A549 (cell line): ENCODE results near the gene PHYKPL. TPM values are rescaled to one million over a fixed set of nuclear protein-coding genes. Genes with fewer than 3 reads are reported as not detected.

Source experiments
- ATAC-seq, 2 experiments: fragments of 200-7000 bp in 1 of 2; fragments of >200 bp in 1 of 2; cut with Nextera tagmentation in 1 of 2; cut with Tn5 transposase in 1 of 2; 3 replicates each; pipeline versions ENCODE4 v1.8.0 to v1.9.1; 2018 to 2020; ENCODE audit warnings: mild to moderate bottlenecking in 1 of 2, moderate library complexity in 1 of 2
- CTCF ChIA-PET: fragments of 300-600 bp; sonication (Branson Sonifier 250); formaldehyde crosslinking; extraction: SDS; loops from one replicate; lab custom pipeline; 2021; ENCODE audit warnings: antibody characterized with exemption, inconsistent platforms; lab: Yijun Ruan, JAX
- POLR2A ChIA-PET: fragments of 350-600 bp; formaldehyde crosslinking; extraction: SDS; loops from one replicate; lab custom pipeline; 2021; ENCODE audit warnings: antibody characterized with exemption, inconsistent platforms; lab: Yijun Ruan, JAX
- DNase-seq, 2 experiments: peaks; one replicate each; pipeline versions ENCODE4 v3.0.0 to v3.0.0-alpha.2; 2011 to 2016; ENCODE audit warnings: low read depth in 1 of 2, low spot score in 1 of 2
- FAIRE-seq: peaks from 2 replicates; lab custom pipeline; 2011; peaks lifted over from hg19 to GRCh38; lab: Jason Lieb, UNC
- H3K27ac ChIP-seq, 2 experiments: fragments of >200 bp; sonication (Bioruptor Twin); formaldehyde crosslinking; 3 replicates each; pipeline ENCODE4 v1.5.1; 2016 to 2017
- H3K4me1 ChIP-seq: fragments of >200 bp; sonication (Bioruptor Twin); formaldehyde crosslinking; 3 replicates; pipeline ENCODE4 v1.6.1; 2016
- H3K4me2 ChIP-seq: fragments of >200 bp; sonication (Bioruptor Twin); formaldehyde crosslinking; 3 replicates; pipeline ENCODE4 v1.6.1; 2016
- H3K4me3 ChIP-seq: fragments of >200 bp; sonication (Bioruptor Twin); formaldehyde crosslinking; 3 replicates; pipeline ENCODE4 v1.5.1; 2016
- H3K9me3 ChIP-seq: fragments of >200 bp; sonication (Bioruptor Twin); formaldehyde crosslinking; 3 replicates; pipeline ENCODE4 v1.6.1; 2016
- BCL3 ChIP-seq: fragments of >200 bp; sonication (Bioruptor Twin); formaldehyde crosslinking; IDR thresholded peaks from 3 replicates; pipeline ENCODE4 v1.6.1; 2016
- CBX2 ChIP-seq: fragments of 200-600 bp; sonication (generic); IDR thresholded peaks from 2 replicates; pipeline ENCODE4 v1.6.1; 2016; ENCODE audit warnings: low read depth, mild to moderate bottlenecking, borderline replicate concordance
- CEBPB ChIP-seq, 2 experiments: fragments of >200 bp in 1 of 2; sonication (Bioruptor Twin) in 1 of 2; formaldehyde crosslinking in 1 of 2; IDR thresholded peaks; 2 replicates each; pipeline ENCODE4 v1.6.1; 2012 to 2016
- CHD2 ChIP-seq: fragments of 150-350 bp; IDR thresholded peaks from 2 replicates; pipeline ENCODE4 v1.6.1; 2014; ENCODE audit warnings: low read length; ENCODE audit not compliant: partially characterized antibody
- EHMT2 ChIP-seq: fragments of 200-600 bp; sonication (generic); IDR thresholded peaks from 2 replicates; pipeline ENCODE4 v1.6.1; 2016; ENCODE audit warnings: antibody characterized with exemption, low read depth, mild to moderate bottlenecking, moderate library complexity
- ELK1 ChIP-seq: fragments of 150-350 bp; IDR thresholded peaks from 2 replicates; pipeline ENCODE4 v1.6.1; 2014; ENCODE audit warnings: low read depth, mild to moderate bottlenecking, low read length
- ESRRA ChIP-seq: fragments of 150-350 bp; IDR thresholded peaks from 2 replicates; pipeline ENCODE4 v1.6.1; 2014; ENCODE audit warnings: mild to moderate bottlenecking, low read length, borderline replicate concordance
- FOSB ChIP-seq: fragments of 250-450 bp; sonication (Bioruptor Pico); IDR thresholded peaks from 2 replicates; pipeline ENCODE4 v1.5.0; 2020; ENCODE audit warnings: mild to moderate bottlenecking, moderate library complexity
- FOXS1 ChIP-seq: fragments of 250-450 bp; sonication (Bioruptor Pico); IDR thresholded peaks from 2 replicates; pipeline ENCODE4 v1.5.0; 2020; ENCODE audit warnings: mild to moderate bottlenecking, moderate library complexity
- HDAC2 ChIP-seq: fragments of 200-600 bp; sonication (generic); IDR thresholded peaks from 2 replicates; pipeline ENCODE4 v1.6.1; 2016
- HMGXB4 ChIP-seq: fragments of 250-450 bp; sonication (Bioruptor Pico); IDR thresholded peaks from 2 replicates; pipeline ENCODE4 v1.5.0; 2021; ENCODE audit warnings: mild to moderate bottlenecking, moderate library complexity, borderline replicate concordance
- HOXB13 ChIP-seq: fragments of 250-450 bp; sonication (Bioruptor Pico); IDR thresholded peaks from 2 replicates; pipeline ENCODE4 v1.5.0; 2020; ENCODE audit warnings: low read depth, mild to moderate bottlenecking, moderate library complexity
- HOXB5 ChIP-seq: fragments of 250-450 bp; sonication (Bioruptor Pico); IDR thresholded peaks from 2 replicates; pipeline ENCODE4 v1.5.0; 2020; ENCODE audit warnings: mild to moderate bottlenecking, moderate library complexity
- JUN ChIP-seq, 2 experiments: fragments of >200 bp; sonication (Bioruptor Twin); formaldehyde crosslinking; IDR thresholded peaks; 2 replicates in 1 of 2; 3 replicates in 1 of 2; pipeline ENCODE4 v1.6.1; 2016 to 2017
- KDM5A ChIP-seq: fragments of 200-600 bp; sonication (generic); IDR thresholded peaks from 2 replicates; pipeline ENCODE4 v1.6.1; 2016; ENCODE audit warnings: antibody characterized with exemption, mild to moderate bottlenecking
- MAZ ChIP-seq: fragments of 150-350 bp; IDR thresholded peaks from 2 replicates; pipeline ENCODE4 v1.6.1; 2014; ENCODE audit warnings: antibody characterized with exemption, low read depth, low read length, borderline replicate concordance
- MYC ChIP-seq: IDR thresholded peaks from 2 replicates; pipeline ENCODE4 v1.6.1; 2012; ENCODE audit warnings: mild to moderate bottlenecking, inconsistent platforms, low read length, improper control_type of control experiment, borderline replicate concordance
- NFE2L2 ChIP-seq: fragments of 150-350 bp; conservative IDR thresholded peaks from 2 replicates; pipeline ENCODE4 v1.6.1; 2014; ENCODE audit warnings: low read length
- NR3C1 ChIP-seq: fragments of >200 bp; sonication (Bioruptor Twin); formaldehyde crosslinking; IDR thresholded peaks from 3 replicates; pipeline ENCODE4 v1.6.1; 2017
- POLR2AphosphoS2 ChIP-seq: conservative IDR thresholded peaks from 2 replicates; pipeline ENCODE4 v1.6.1; 2012; ENCODE audit warnings: low read length, improper control_type of control experiment, inconsistent platforms
- RAD21 ChIP-seq, 2 experiments: fragments of >200 bp in 1 of 2; sonication (Bioruptor Twin) in 1 of 2; formaldehyde crosslinking in 1 of 2; IDR thresholded peaks in 1 of 2; conservative IDR thresholded peaks in 1 of 2; 2 replicates in 1 of 2; 3 replicates in 1 of 2; pipeline ENCODE4 v1.6.1; 2012 to 2018; ENCODE audit warnings: inconsistent platforms in 1 of 2
- RARB ChIP-seq: fragments of 250-450 bp; sonication (Bioruptor Pico); IDR thresholded peaks from 2 replicates; pipeline ENCODE4 v1.8.0; 2021; ENCODE audit warnings: mild to moderate bottlenecking, moderate library complexity
- RCOR1 ChIP-seq: fragments of 150-350 bp; IDR thresholded peaks from 2 replicates; pipeline ENCODE4 v1.6.1; 2014; ENCODE audit warnings: antibody characterized with exemption, low read length, low read depth
- RFX5 ChIP-seq: fragments of 450-650 bp; IDR thresholded peaks from 2 replicates; pipeline ENCODE4 v1.7.1; 2014; ENCODE audit warnings: antibody characterized with exemption, mild to moderate bottlenecking, moderate library complexity
- RNF2 ChIP-seq: fragments of 200-600 bp; sonication (generic); IDR thresholded peaks from 2 replicates; pipeline ENCODE4 v1.6.1; 2016; ENCODE audit warnings: low read depth, mild to moderate bottlenecking, antibody characterized with exemption, moderate library complexity, borderline replicate concordance
- SMC3 ChIP-seq: fragments of >200 bp; sonication (Bioruptor Twin); formaldehyde crosslinking; IDR thresholded peaks from 3 replicates; pipeline ENCODE4 v1.6.1; 2018; ENCODE audit warnings: inconsistent platforms
- USF2 ChIP-seq: fragments of 450-650 bp; IDR thresholded peaks from 2 replicates; pipeline ENCODE4 v1.6.1; 2014; ENCODE audit warnings: antibody characterized with exemption
- ZNF302 ChIP-seq: fragments of 250-450 bp; sonication (Bioruptor Pico); IDR thresholded peaks from 2 replicates; pipeline ENCODE4 v1.9.0; 2021; ENCODE audit warnings: inconsistent platforms, mild to moderate bottlenecking, moderate library complexity
- ZSCAN20 ChIP-seq: fragments of 250-450 bp; sonication (Bioruptor Pico); IDR thresholded peaks from 2 replicates; pipeline ENCODE4 v1.8.0; 2022; ENCODE audit warnings: mild to moderate bottlenecking, moderate library complexity
- WGBS: methylation state at CpG from one replicate; pipeline ENCODE4 v1.1.6; 2017; ENCODE audit errors: missing lambda C conversion rate; 5-methylcytosine and 5-hydroxymethylcytosine counted together
- polyA plus RNA-seq, 4 experiments: library from polyadenylated mRNA; depleted of rRNA in 3 of 4; stranded (reverse); fragments of >200 nt; fragmentation: RNase III in 1 of 4; extraction: RNeasy Plus Mini Kit Qiagen cat#74134 plus additional on column Dnase treatment in 1 of 4; gene quantifications; 2 replicates in 3 of 4; 3 replicates in 1 of 4; pipeline ENCODE4 v1.2.3, GENCODE V29; 2011 to 2017

The PHYKPL gene
- polyA plus RNA-seq, 2 of the 4 experiments (the other 2 are of a cell fraction): 13.0 to 21.9 TPM

GRCh38 chr5:178204935-178205748 is 27.5 kb downstream of the PHYKPL start:
- TF ChIP-seq MYC (peak; percentile 71; the same call in 1 of the 2 replicates), HOXB5 (CRISPR knock-in tag) (no peak), ZSCAN20 (CRISPR knock-in tag) (no peak)
- TF ChIP-seq, all 56 proteins: peak for 1
- Histone ChIP-seq H3K9me3 (no peaks in the 10 kb centered on the region), H3K4me3 (peak overlapping the region; percentile 96), H3K4me1 (peaks cover 30% of the 10 kb centered on the region), H3K27ac (peak overlapping the region; percentile 94 to 95), H3K4me2 (peak overlapping the region; percentile 89)
- ChIA-PET POLR2A (interaction anchor here (0.5 to 1.5 kb wide), 15 partner anchors 8 to 1418 kb away, joined by 3 to 18 read pairs (median 4); partner anchors contain the start of genes HNRNPH1, NHP2 and PHYKPL), CTCF (interaction anchor here (1.0 to 1.3 kb wide), 2 partner anchors 11 to 130 kb away, joined by 4 read pairs; no protein-coding TSS in a partner anchor)
- ATAC-seq (peak; percentile 51 to 60), DNase-seq (peak; percentile 66 to 82), FAIRE-seq (no peak)
- 1% methylated on average over 8 of the region's 90 CpGs for WGBS

GRCh38 chr5:178204182-178204934 is 28.2 kb downstream of the PHYKPL start, which contains the start of gene HNRNPAB:
HNRNPAB (plus strand) TSS chr5:178204533; CDS start chr5:178204838, 305 bp downstream.
- Histone ChIP-seq H3K4me1 (peaks cover 30% of the 10 kb centered on the region), H3K9me3 (no peaks in the 10 kb centered on the region), H3K27ac (peak within 1 kb of the TSS; percentile 94 to 95), H3K4me3 (peak within 1 kb of the TSS; percentile 96), H3K4me2 (peak within 1 kb of the TSS; percentile 89)
- POLR2A ChIA-PET: interaction anchor here (0.5 to 1.5 kb wide), 18 partner anchors 9 to 1660 kb away, joined by 3 to 18 read pairs (median 4); partner anchors contain the start of genes HNRNPH1, NHP2, PHYKPL and RUFY1
- CTCF ChIA-PET: interaction anchor here (0.6 to 1.3 kb wide), 3 partner anchors 11 to 129 kb away, joined by 3 to 4 read pairs (median 4); no protein-coding TSS in a partner anchor
- DNase-seq (peak; percentile 98 to 99), ATAC-seq (peak; percentile 86 to 93), FAIRE-seq (no peak)
- under 1% methylated on average over 44 of the region's 96 CpGs for WGBS
- TF ChIP-seq HOXB13 (no peak), RAD21 (conservative IDR thresholded peaks at IDR 0.05 in 1 of 2, IDR thresholded peaks at IDR 0.05 in 1 of 2) (no peak), POLR2AphosphoS2 (no peak; the same call in 1 of the 2 replicates), ESRRA (no peak), RFX5 (0 out of 2 replicates have a peak, but pooled peaks have one; percentile 25), KDM5A (no peak), MAZ (no peak), NR3C1 (no peak), ELK1 (no peak), RCOR1 (no peak), HMGXB4 (CRISPR knock-in tag) (no peak), CEBPB (IDR thresholded peaks at IDR 0.05) (no peak), MYC (peak; percentile 97), RNF2 (no peak), ZNF302 (CRISPR knock-in tag) (no peak), CBX2 (no peak), SMC3 (no peak), NFE2L2 (no peak), RARB (0 out of 2 replicates have a peak, but pooled peaks have one; percentile 31), BCL3 (peak; percentile 98), USF2 (no peak), JUN (IDR thresholded peaks at IDR 0.05) (peak; percentile 91 to 97), FOXS1 (CRISPR knock-in tag) (no peak), CHD2 (no peak), HDAC2 (no peak), FOSB (CRISPR knock-in tag) (no peak), EHMT2 (no peak)
